Islet precursor cell (in vitro differentiated cells): ENCODE results near the gene SRRM5.
"Not testable (repeated sequence)": the region's sequence is repeated elsewhere in the genome, so short reads cannot be mapped to it uniquely, and the experiment has no call there.

Experiments
- DNase-seq: peaks from one replicate; pipeline ENCODE4 v3.0.0-alpha.2; 2018

Gene SRRM5

DNA sequence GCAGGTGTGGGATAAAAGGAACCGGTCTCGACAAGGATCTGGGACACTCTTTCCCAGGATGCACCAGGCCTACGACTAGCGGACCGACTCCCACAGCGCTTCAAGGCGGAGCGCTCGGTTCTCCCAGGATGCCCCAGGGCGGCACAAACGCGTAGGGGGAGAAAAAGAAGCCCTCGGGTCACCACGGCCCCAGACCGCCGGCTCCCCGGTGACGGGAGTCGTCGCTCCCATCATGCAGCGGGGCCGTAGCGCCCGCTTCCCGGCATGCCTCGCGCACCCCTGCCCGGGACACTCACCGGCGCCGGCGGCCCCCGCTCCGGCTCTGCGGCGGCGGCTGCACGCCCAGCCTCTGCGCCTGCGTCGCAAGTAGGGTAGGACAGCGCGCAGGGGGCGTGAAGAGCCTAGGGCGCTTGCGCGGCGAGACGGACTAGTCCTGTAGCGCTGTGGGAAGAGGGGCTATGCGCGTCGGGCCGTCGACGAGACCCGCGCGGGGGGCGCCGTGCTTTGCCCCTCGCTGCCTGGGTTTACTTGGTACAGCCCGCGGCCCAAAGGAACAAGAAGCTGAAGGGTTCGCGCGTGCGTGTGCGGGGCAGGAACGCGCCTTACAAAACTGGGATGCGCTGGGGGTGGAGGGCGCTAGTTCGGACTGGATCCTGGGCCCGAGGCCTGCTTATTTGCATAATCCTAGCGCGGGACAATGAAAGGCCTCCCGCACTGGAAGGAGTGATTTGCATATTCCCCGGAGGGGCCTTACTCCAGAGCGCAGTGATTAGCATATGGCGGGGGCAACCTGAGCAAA lies 7.6 kb downstream of the SRRM5 start, which contains the start of gene ZNF428:
Gene ZNF428, minus strand, starts transcription at position 368 of the 799 bp plus-strand sequence. CDS start 5,325 bp downstream, outside the sequence.
- DNase-seq: peak; percentile 95

DNA sequence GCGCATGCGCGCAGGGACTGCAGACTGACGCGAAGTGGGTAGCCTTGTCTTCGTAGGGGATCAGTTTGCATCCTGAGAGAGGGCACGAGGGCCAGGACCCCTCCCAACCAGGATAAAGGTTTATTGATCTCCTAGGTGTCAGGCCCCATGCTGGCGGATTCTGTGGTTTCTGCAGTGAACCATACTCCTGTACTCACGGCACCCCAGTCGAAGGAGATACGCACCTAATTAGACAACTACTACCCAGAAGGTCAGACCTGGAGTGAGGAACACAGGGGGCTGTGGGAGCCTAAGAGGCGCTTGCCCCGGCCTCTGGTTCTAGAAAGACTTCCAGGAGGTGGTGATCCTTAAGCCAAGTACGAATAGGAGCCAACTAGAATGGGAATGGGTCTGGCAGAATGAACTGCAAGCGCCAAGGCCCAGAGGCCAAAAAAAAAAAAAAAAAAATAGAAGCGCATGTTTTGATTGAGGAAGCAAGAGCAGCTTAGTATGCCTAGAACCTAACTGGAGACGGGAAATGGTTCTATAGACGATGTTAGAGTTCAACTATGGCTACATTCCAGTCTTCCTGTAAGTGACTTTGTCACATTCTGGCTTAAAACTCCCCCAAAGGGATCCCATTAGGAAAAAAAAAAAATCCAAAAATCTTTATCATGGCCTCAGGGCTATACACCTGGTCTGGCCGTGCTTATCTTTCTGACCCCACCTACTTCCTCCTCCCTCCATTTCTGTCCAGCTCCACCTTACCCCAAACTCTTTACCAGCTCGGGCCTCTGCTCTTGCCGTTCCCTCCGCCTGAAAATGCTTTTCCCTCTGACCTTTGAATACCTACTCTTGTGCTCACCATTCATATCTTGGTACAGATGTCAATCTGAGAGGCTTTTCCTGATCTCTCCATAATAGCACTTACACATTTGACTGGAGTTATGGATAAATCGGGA lies 8.4 kb downstream of the SRRM5 start:
- no peak for DNase-seq

DNA sequence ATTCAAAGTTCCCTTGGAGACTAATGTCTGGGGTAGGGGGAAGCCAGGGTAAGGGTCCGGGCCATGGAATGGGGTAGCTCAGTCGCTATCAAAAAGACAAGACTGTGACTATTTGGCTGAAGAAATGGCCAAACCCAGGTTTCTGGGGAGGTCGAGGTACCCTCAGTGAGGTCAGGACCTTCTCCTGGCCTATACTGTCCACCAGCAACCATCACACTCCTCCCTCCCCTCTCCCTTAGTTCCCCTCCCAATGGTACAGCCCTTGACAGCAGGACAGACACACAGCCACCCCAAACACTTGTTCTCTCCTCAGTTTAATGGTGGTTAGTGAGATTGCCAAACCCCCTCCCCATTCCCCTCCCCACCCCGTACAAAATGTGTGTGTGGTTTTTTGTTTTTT lies 10.2 kb downstream of the SRRM5 start:
- no peak for DNase-seq

DNA sequence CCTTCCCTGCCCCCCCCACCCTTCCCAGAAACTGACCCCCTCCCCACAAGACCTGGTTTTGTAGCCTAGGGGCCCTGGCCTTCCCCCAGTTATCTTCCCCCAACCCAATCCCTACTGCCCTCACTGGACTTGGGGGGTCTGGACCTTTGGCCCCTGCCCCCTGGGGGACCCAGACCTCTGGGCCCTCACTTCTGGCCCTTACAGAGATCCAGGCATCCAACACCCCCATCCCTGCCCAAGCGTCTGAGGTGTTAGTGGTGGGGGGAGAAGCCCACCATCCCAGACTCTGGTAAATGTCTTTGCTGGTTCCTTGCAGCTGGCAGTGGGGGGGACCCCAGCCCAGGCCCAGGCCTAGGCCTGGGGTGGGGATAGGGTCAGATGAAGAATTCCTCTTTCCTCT lies 11.1 kb downstream of the SRRM5 start:
- no peak for DNase-seq

DNA sequence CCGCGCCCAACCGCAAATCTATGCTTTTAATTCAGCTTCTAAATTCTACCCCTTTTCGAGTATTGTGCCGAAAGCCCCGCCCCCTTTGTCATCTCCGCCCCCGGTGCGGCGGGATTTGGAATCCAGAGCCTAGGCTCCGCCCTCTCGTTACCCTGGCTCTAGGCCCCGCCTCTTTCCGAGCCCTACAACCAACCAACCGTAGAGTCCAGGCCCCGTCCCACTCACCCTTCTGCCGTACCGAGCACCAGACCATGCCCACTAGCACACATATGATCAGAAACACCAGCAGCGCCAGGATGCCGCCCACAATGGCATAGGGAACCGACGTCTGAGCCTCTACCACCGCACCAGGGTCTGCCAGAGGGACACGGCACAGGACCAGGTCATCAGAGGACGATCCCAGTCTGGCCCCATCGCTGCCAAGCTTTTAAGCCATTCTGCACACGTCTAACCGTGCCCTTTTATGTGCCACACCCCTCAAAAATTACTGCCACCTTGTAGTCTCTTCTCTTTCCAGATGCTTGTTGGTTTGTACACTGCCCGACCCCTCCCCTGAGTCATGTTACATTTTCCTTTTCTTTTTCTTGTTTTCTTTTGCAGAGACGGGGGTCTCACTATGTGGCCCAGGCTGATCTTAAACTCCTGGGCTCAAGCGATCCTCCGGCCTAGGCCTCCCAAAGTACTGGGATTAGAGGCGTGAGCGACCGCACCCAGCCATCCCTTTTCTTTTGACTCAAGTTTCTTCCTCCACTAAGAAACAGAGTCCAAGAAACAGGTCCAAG lies 12.2 kb downstream of the SRRM5 start:
- peak; percentile 67 for DNase-seq

DNA sequence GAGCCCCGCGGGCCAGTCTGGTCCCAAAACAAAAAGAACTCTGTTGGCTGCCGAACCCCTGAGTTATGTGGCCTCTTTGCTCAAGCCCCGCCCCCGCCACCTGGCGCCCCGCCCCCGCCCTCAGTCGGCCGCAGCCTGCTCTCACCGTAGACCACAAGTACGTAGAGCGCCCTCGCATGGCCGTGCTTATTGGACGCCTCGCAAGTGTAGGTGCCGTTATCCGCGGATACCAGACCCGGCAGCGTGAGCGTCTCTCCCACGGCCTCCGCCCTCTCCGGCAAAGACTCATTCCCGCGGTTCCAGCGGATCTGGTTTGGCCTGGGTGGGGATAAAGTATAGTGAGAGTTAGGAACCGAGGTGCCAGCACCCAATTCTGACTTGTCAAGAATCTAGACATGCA lies 13.0 kb downstream of the SRRM5 start:
- DNase-seq: peak; percentile 92

DNA sequence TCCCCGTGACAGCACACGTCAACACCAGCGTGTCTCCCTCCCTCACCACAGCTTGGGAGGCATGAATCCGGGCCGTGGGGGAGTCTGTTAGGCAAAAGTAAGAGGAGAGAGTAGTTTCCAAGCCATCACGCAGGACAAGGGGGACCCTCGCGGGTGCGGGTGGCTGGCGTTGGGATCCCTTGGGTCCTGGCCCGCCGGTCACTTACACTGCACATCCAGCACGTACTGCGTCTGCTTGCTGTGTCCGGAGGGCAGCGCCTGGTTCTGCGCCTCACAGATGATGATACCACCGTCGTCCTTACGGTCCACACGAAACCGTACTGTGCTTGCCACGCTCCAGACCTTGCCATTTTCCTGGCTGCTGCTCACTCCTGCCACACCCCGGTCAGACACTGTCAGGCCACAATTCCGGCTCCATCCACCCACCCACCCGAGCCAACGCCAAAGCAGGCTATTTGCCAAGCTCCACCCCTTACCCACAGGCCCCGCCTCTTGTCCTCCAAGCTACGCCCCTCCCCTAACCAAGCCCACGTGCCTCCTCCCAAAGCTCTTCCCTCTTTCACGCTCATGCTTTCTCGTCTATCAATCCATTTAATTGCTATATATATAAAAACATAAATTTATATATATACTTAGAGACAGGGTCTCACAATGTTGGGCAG lies 14.2 kb downstream of the SRRM5 start:
- peak; percentile 70 for DNase-seq

DNA sequence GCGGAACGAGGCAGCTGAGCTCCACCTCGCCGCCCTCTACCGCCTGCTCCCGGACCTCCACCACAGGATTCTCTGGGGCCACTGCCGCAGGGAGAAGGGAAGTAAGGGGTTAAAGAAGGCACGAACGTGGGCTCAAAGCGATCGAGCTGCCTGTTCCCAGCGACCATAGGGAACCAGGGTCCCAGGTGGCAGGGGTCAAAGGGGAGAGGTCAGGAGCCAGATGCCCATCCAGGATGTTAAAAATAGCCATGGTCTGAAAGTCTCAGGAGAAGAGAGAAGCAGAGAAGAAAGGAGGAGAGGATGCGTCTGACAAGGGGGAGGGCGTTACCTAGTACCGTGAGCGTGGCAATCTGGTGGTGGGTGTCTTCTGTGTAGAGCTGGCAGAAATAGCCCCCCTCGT lies 14.9 kb downstream of the SRRM5 start:
- DNase-seq: no peak

DNA sequence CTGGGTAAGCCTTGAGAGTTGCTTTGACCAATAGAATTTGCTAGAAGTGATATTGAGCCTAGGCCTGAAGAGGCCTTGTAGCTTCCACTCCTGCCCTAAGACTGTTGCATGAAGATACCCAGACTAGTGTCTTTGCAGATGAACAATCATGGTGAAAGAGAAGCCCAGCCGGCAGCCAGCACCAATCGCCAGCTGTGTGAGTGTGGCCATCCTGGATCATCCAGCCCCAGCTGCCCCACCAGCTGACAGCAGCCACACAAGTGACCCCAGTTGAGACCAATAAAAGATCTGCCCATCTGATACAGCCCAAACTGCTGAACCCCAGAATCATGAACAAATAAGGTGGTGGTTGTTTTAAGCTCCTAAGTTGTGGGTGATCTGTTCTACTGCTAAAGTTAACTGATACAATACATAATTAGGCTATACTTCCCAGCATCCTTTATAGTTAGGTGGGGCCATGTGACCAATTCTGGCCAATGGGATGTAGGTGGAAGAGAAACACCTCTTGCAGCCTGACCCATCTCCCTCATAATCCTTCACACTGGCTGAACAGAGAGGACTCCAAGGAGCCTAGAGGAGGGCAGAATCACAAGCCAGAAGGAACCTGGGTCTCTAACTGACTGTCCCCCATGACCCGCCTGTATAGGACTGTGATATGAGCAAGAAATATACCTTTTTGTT lies 16.9 kb downstream of the SRRM5 start:
- no peak for DNase-seq

DNA sequence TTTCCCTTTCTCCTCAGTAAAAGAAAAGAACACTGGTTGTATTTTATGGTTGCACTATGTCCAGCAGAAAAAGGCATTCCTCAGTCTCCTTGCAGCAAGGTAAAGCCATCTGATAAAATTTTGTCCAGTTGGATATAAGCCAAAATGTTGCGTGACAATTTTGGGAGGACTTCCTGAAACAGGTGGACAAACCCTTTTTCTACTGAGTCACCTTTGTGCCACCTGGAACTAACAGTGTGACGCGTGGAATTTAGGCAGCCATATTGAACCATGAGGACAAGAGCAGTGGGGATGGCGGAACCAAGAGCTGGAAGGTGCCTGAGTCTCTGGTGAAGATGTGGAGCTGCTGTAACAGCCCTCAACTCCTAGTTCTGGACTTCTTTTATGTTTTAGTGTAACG lies 19.6 kb downstream of the SRRM5 start:
- no peak for DNase-seq

DNA sequence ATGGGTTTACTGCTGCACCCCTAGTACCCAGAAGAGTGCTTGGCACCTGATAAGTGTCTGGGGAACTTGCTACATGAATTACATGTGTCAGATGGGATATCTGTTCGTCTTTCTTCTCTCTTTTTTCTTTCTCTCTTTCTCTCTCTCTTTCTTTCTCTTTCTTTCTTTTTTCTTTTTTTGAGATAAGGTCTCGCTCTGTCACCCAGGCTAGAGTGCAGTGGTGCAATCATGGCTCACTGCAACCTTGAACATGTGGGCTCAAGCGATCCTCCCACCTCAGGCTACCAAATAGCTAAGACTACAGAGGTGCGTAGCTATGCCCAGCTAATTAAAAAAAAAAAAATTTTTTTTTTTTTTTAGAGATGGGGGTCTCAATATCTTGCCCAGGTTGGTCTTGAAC lies 21.6 kb downstream of the SRRM5 start:
- DNase-seq: no peak

DNA sequence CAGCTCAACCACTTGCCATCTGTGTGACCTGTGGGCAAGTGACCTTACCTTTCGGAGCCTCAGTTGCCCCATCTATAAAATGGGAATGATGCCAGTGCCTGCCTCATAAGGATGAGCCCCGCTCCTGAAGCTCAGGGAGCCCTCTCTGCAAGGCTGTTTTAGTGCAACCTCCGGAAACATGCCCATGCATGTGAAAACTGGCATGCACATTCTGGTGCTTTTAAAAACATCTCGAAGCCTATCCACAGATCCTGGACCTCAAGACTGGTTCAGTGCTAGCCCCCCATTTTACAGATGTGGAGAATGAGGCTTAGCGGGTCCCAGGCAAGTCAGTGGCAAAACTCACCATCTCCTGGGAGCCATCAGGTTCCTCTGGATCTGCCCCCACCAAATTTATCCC lies 22.2 kb downstream of the SRRM5 start:
- no peak for DNase-seq

DNA sequence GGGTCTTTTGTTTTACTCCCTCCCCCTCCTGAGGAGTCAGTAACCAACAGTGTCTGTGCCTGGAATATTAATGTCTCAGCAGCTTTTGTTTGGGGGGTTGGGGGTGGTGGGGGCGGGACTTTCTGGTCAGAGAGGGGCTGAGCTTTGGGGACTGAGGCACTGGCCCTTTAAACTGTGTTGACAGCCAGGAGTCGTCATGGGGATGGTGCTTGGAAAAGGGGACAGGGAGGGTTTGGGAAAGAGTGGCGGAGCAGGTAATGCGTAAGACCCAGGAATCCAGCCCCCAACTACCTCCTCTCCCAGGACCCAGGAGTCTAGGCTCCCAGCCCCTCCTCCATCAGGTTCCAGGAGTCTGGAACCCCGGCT lies 22.6 kb downstream of the SRRM5 start:
- no peak for DNase-seq

DNA sequence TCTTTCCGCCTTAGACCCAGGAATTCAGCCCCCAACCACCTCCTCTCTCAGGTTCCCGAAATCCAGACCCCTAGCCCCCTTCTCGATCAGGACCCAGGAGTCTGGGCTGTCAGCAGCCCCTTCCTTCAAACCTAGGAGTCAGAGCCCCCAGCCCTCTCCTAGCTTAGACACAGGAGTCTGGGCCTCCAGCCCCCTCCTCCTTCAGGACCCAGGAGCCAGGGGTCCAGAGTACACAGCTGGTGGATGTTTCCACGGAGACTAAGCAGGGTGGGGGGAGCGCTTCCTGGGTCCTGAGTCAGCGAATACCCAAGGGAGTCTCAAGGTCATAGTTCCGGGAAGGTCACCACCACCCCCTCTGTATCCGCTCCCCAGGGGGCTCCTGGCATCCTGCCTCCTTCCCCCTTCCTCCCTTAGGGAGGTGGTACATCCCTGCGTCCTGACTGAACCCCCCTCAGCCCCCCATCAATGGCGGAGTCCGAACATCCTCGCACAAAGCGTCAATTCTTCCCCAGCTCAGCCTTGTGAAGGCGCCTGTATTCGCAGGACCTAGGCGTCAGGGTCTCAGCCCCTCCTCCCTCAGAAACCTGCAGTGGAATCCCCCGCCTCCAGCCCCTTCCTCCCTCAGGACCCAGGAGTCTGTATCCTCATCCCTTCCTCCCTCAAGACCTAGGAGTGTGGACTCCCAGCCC lies 23.1 kb downstream of the SRRM5 start:
- peak; percentile 60 for DNase-seq

DNA sequence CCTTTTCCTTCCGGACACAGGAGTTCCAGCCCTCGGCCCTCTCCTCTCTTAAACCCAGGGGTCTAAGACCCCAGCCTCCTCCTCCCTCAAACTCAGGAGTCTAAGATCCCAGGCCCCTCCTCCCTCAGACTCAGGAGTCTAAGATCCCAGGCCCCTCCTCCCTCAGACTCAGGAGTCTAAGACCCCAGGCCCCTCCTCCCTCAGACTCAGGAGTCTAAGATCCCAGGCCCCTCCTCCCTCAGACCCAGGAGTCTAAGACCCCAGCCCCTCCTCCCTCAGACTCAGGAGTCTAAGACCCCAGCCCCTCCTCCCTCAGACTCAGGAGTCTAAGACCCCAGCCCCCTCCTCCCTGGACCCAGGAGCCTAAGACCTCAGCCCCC lies 23.7 kb downstream of the SRRM5 start:
- not testable (repeated sequence) for DNase-seq

DNA sequence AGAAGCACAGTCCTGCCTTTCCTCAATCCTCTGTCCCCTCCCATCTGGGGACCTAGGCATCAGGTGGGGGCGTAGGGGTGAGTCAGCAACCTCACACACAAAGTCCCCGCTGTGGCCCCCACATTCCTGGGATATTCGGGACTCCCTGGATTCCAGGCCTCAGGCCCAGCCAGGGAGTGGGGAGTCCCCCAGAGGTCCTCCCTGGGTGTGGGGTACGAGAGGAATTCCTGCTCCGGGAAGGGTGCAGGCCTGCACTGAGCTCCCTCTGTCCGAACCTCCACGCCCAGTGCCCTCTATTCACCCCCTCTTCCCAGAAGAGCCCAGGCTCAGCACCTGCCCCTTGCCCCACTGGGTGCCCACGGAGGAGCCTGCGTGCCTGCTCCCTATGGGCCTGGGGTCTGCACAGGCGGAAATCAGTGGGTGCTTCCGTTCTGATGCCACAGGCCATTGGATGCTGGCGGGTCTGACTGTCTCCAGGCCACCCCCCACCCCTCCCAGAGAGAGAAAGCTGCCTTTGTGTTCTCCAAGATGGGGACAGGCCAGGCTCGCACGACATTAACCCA lies 24.3 kb downstream of the SRRM5 start:
- peak; percentile 58 for DNase-seq

DNA sequence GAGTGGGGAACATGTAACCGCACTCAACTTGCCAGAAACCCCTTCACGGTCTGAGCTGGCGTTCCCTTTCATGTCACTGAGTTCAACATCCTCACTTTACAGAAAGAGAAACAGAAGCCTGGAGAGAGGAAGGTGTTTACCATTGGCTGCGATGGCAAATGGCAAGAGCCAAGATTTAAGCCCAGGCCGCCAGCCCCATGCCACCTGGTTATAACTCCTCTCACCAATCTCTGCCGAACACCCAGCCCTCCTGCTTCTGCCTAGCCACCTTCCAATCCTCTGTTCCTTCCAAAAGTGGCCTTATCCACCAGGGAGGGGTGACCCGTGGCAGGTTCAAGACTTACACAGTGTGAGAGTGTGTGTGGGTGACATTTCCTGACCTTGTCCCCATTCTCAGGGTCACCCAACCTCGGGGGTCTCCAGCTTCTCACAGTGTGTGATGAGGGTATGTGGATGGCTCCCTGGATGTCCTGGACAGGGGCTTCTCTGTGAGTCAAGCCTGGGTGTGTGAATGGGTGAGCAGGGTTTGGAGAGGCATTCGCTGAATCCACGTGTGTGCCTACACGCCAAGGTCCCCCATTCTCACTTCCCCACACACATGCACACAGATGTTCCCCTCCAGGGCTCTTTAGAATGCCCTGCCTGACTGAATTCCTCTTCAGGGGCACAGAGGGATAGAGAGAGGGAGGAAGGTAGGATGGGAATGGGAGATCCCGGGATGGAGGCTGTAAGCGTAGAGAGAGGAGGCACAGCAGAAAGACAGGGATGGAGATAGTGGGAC lies 26.5 kb downstream of the SRRM5 start:
- no peak for DNase-seq

DNA sequence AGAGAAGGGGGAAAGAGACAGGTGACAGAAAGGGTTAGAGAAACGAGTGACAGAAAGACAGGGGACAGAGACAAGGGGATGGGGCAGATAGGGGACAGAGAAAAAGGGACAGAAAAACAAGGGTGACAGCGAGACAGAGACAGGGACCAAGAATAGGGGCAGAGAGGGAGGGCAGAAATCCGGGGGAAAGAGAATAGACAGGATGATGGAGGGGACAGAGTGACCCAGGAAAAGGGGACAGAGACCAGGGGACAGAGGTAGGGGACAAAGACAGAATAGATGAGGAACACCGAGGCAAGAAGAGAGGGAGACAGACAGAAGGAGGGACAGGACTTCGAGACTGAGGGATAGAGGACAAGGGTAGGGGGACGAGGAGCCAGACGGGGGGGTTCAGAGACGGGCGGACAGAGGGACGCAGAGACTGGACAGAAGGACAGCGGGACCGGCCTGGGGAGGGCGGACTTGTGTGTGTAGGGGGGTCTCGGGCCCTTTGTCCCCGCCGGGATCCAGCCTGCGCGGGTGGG lies 27.2 kb downstream of the SRRM5 start:
- no peak for DNase-seq

DNA sequence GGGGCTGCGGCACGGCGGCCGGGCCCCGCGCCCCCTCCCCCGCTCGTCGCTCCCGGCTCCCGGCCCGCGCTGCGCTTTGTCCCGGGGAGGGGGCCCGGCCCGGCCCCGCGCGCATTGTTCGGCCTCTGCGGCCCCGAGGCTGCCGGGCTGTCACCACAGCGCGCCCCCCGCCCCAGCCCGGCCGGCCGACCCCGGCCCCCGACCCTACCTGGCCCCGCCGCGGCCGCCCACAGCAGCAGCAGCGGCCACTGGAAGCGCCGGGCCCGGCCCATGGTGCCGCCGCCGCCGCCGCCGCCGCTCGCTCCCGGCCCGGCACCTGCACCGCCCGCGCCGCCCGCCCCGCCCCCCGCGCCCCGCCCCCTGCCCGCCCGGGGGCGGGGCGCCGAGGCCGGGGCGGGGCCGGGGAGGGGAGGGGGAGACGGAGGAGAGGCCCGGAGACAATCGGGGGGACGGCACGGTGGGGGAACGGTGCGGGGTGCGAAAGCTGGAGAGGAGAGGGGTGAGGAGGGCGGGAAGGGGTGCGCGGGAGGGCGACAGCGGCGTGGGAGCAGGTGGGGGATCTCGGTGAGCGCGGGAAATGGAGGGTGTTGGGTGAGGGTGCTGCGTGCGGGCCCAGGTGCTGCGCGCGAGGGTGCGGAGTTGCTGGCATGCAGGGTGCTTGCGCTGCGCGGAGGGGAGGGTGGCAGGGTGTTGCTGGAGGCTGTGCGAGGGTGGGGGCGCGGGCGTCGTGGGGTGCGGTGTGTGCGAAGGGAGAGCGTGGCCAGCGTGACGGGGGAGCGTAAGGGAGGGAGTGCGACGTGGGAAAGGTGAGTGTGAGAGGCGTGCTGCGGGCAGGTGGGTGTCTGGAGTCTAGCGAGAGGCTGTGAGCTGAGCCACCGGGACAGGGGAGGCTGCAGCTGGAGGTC lies 27.9 kb downstream of the SRRM5 start, which contains the start of gene CADM4:
Gene CADM4, minus strand, starts transcription at position 332 of the 905 bp plus-strand sequence. Its CDS starts 60 bp downstream, at position 272.
- DNase-seq: peak; percentile 55
